Mesenteric fat pad (tissue), 1 donor: ENCODE data around the gene TTC27. TPM values are rescaled to one million over a fixed set of nuclear protein-coding genes. Genes with fewer than 3 reads are reported as not detected.

Source experiments
- DNase-seq: peaks from one replicate; pipeline ENCODE4 v3.0.0-alpha.2; 2020; ENCODE audit warnings: low spot score
- total RNA-seq: library from RNA; stranded (reverse); fragmentation: NEBNext Ultra II Directional; extraction: Animal tissue kit (Norgen Biotek cat#: 25700); gene quantifications from one replicate; pipeline ENCODE4 v1.2.1, GENCODE V29; 2021
- donor health status: DM: yes; HTN: yes; CAD: no.

Gene TTC27
- total RNA-seq, 1 donor from 2014 or later: 19.1 TPM

DNA sequence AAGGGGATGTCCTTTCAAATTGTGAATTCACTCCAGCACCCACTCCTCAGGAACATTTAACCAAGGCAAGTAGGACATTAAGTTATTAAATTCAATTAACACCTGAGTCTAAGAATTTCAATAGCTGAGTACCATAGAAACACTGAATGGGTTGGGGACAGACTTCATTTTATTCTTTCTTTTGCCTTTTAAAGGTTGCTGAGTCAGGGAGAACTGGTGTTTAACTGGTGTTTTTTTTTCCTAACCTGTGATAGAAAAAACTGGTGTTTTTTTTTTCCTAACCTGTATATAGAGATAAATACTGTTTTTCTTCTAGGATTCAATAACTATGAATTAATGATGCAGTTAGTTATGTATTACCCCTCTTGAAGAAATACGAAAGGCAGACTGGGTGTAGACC is 38.9 kb downstream of the TTC27 start:
- no peak for DNase-seq

DNA sequence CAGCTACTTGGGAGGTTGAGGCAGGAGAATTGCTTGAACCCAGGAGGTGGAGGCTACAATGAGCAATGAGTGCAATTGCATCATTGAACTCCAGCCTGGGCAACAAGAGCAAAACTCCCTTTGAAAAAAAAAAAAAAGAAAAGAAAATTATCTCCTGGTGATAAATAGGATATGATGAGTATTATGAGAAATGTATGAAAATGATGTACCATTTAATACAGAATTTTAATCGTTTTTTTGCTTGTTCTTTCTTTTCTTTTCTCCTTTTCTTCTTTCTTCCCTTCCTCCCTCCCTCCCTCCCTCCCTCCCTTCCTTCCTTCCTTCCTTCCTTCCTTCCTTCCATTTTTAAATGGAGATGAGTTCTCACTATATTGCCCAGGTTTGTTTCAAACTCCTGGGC is 40.4 kb downstream of the TTC27 start:
- DNase-seq: no peak

DNA sequence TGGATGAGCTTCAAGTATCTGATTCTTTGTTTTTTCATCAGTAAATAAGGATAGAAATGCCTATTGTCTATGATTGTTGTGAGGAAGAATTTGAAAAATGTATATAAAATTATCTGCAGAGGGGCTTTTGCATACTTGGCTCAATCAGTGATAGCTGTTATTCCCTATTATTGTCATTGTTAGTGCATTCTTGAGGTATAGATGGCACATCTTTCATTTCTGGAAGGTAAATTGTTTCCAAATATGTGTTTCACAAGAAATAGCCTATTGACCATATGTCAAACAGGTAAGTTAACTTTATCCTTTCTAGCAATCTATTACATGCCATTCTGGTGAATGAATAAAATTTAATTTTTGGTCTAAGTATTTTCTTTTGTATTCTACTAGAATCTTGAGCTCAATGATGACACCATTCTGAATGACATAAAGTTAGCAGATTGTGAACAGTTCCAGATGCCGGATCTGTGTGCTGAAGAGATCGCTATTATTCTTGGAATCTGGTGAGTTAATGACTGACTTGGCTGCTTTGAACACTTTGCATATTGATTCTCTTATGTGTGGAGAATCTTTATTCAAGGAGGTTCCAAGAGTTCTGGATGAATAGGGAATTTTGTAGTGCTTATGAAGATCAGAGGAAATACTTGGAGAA is 44.2 kb downstream of the TTC27 start:
- no peak for DNase-seq

DNA sequence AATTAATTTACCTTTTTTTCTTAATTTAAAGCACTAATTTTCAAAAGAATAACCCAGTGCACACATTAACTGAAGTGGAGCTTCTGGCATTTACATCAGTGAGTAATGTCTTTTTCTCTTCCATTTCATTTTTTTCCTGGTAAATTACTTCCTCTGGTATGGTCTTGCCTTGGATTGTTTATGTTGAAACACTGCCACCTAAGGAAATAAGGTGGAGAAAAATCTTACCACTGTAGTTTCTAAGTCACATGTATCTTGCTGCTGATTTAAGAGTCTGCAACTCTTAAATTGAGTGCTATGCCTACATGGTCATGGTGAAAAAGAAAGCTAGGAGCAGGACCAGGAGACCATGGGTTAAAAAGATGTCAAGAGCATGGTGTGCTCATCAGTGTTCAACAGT is 51.0 kb downstream of the TTC27 start:
- no peak for DNase-seq

DNA sequence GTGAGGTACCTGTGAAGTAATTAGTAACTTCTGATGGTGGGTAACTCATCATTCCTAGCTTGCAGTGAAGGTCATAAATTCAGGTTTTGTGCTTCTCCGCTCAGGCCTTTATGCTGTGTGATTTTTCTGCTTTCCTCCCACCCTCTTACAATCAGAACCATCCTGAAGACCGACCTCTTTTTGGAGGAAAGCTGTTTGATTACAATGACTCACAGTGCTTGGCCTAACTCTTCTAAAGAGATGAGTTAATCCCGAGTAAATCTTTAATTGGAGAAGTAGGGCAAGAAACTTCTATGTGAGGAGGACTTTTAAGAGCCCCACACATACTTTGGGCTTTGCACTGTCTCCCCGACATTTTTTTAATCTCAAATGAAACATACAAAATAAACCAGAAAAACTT is 53.1 kb downstream of the TTC27 start:
- no peak for DNase-seq

DNA sequence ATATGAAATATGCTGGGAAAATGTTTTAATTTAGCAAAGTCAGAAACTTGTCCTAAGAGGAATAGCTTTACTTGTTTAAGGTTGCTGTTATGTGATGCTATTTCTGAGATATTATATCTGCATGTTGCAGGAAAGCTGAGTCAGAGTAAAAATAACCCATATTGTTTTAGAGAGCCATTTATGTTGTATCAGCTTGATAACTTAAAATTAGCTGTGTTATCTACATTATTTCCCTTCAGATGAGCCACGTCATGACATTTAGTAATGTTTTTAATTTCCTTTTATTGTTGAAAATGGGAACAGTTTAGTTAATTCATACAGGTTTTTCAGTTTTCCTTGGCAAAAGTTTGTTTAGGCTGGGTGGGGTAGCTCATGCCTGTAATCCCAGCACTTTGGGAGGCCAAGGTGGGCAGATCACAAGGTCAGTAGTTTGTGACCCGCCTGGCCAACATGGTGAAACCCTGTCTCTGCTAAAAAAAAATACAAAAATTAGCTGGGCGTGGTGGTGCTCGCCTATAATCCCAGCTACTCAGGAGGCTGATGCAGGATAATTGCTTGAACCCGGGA is 55.8 kb downstream of the TTC27 start:
- no peak for DNase-seq

DNA sequence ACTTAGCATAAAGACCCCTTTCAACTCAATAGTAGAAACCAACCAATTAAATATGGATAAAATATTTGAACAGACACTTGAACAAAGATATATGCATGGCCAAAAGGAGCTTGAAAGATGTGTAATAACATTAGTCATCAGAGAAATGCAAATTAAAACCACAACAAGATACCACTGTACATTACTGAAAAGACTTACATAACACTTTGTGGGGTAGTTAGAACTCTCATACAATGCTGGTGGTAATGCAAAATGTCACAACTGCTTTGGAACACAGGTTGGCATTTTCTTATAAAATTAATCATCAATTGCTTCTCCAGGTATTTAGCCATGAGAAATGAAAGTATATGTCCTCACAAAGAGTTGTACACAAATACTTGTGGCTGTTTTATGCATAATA is 60.7 kb downstream of the TTC27 start:
- no peak for DNase-seq

DNA sequence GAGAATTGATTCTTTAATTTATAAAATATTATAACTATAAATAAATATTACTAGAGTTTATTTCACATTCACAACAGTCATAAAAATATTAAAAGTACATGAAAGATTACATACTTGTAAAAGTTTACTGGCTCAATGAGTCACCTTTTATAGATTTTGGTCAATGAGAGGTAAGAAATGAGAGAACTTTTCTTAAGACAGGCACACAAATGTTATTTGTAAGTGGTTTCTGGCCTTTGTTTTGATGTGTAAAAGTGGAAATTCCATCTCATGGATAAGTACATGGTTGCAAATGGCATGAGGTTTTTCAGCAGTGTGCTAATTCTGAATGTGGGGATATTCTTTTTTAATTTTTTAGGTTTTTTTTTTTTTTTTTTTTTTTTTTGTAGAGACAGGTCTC is 63.8 kb downstream of the TTC27 start:
- DNase-seq: no peak

DNA sequence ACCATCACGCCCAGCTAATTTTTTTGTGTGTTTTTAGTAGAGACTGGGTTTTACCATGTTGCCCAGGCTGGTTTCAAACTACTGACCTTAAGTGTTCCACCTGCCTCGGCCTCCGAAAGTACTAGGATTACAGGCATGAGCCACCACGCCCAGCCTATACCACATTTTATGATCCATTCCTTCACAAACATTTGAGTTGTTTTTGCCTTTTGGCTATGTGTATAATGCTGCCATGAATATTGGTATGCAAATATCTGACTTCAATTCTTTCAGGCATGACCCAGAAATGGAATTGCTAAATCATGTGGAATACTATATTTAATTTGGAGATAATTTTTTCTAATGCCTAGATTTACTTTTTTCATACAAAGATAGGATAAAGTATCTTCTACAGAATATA is 68.6 kb downstream of the TTC27 start:
- no peak for DNase-seq

DNA sequence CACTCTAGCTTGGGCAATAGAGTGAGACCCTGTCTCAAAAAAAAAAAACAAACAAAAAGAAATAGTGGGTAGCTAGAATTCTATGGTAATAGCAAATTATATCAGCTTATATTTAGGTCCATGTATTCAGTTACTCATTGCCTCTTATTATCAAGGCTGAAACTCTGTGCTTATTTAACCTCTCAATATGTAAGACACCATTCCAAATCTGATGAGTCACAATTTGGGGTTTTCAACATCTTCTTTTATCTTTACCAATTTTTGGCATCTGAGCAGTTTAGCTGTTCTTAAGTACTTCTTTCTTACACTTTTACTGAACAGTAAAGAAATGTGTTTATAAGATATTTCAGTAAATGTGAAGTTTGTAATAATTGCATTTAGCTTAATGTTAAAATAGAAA is 69.3 kb downstream of the TTC27 start:
- DNase-seq: no peak

DNA sequence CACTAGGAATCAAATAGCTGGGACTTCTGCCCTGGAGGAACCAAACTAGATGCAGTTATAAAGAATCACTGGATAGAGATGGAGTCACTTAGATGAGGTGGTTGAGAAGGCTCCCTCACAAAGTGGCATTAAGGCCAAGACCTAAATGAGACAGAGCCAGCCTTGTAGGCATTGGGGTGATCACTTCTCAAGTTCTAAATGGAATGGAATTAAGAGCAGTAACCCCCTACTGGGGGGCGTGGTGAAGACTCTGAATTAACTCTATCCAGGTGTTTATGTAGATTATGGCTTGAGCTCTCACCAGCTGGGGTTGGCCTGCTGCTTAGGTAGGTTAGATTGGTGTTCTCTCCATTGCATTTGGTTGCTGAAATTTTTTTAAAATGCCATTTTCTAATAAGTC is 71.3 kb downstream of the TTC27 start:
- no peak for DNase-seq

DNA sequence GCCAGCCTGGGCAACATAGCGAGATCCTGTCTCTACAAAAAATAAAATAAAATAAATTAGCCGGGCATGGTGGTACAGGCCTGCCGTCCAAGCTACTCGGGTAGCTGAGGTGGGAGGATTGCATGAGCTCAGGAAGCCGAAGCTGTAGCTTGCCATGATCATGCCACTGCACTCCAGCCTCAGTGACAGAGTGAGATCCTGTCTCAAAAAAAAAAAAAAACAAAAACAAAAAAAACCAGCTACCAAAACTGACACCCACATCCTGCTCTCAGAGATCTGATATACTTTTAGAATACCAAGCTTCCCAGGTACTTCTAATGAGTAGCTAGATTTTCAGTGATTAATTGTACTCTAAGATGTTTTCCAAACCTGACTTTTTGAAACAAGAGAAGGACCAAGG is 74.0 kb downstream of the TTC27 start:
- DNase-seq: no peak

DNA sequence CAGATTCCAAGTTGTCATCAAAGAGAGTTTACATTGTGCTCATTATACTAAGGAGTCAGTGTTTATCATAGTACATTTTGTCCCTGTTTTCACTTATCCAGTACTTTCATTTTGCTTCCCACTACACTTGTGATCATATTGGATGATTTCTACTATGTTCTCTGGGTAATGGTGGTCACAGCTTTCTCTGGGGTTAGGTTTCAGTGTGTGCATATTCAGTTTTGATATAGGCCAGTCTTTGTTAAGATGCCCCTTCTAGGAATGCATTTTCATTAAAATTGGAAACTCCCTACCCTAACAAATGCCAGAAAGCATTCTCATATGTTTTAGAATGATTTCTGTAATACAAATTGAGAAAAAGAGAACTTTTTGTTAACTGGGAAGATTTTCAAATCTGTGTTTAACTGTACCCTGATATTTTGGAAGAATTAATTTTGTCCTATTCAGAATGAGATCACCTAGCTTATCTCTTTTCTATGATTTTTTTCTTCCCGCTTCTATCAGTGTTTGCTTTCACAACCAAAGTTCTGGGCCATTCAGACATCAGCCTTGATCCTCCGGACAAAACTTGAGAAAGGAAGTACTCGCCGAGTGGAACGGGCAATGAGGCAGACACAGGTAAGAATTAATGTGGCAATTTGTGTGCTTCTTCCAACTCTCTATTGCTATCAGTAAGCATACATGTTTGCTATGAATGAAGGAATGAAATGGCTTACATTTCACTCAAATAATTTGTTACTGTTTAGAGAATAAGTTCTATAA is 74.6 kb downstream of the TTC27 start:
- no peak for DNase-seq

DNA sequence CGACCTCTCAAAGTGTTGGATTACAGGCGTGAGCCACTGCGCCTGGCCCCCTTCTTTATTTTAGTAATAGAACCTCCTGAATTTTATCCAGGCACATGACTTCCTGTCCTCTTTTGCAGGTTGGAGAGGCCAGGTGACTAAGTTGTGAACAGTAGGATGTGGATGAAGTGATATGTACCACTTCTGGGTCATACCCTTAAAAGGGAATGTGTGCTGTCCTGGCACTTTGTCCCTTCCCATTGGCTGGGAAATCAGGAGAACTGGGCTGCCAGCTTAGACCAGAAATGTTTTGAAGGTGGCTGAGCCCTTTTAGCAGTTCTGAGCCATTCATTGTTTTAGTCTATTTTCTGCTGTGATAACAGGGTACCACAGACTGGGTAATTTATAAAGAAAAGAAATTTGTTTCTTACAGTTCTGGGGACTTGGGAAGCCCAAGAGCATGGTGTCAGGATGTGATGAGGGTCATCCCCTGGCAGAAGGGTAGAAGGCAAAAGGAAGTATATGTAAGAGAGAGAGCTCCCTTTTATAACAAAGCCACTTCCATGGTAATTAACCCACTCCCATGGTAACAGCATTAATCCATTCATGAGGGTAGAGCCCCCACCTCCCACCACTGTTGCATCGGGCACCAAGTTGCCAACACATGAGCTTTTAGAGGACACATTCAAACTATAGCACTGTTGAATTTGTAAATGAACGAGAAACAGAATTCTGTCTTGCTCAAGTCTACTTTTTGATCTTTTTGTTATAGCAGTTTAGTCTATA is 79.1 kb downstream of the TTC27 start:
- DNase-seq: no peak

DNA sequence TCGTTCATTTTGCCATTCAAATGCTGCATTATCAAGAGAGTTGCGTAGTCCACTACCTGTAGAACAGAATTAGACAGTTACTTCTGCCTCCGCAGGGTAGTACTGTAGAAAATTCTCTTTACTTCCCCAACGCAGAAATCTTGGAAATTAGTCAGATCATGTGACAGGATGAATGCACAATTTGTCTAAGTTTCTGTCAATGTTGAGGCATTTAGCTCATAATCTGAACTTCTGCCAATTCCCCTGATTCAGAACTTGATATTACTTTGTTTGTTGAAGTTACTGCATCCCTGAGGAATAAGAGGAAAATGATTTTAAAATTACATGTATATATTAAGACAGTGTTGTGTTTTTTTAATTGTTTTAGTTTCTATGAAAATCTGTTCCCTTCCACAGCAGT is 83.4 kb downstream of the TTC27 start:
- no peak for DNase-seq

DNA sequence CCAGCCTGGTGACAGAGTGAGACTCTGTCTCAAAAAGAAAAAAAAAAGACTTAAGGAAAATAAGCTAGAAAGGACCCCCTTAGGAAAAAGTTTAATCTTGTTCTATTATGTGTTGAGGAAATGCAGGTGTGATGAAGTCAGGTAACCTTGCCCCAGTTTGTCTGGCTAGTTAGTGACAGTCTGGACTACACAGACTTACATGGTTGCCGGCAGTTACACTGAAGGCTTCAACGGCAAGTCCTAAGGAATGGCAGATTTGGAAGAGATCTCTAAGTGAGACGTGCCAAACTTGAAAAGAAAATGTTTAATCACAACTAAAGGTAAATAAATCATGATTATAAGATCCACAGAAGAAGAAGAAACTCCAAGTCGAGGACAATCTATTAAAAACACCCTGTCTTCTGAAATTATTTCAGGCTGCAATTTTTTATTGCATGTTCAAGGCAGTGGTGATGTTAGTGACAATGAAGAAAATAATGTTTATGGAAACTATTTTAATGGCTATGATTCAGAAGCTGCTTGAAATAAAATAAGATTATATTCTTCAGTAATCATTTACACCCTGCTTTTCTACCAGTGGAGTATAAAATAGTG is 84.2 kb downstream of the TTC27 start:
- DNase-seq: no peak

DNA sequence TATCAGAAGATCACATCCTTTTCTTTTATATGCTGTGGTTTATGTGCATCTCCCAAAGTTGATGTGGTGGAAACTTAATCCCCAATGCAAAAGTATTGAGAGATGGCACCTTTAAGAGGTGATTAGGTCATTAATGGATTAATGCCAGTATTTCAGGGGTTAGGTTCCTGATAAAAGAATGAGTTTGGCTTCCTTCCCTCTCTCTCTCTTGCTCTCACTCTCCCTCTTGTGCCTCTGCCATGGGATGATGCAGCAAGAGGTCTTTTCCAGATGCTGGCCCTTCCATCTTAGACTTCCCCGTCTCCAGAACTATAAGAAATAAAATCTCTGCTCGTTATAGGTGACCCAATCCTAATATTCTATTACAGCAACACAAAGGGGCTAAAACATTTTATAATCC is 85.0 kb downstream of the TTC27 start:
- DNase-seq: no peak

DNA sequence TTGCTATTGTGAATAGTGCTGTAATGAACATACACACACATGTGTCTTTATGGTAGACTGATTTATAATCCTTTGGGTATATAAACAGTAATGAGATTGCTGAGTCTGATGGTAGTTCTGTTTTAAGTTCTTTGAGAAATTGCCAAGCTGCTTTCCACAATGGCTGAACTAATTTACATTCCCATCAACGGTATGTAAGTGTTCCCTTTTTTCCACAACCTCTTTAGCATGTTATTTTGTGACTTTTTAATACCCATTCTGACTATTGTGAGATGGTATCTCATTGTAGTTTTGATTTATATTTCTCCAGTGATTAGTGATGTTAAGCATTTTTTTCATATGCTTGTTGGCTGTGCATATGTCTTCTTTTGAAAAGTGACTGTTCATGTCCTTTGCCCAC is 86.7 kb downstream of the TTC27 start:
- DNase-seq: no peak

DNA sequence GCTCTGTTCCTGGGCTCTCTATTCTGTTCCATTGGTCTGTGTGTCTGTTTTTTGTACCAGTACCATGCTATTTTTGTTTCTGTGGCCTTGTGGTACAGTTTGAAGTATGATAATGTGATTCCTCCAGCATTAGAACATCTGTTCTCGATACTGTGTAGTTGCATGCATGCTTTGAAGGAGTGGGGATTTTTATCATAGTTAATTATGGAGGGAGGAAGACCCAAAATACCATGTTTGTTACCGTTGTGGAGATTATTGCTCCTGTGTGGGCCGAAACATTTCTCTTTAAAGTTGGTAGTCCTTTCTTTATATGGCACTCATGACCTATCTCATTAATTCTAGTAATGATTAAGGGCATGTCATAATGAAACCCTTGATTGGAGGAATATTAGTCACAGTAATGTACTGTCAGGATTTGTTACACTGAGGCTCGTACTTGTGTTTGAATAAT is 87.6 kb downstream of the TTC27 start:
- no peak for DNase-seq

DNA sequence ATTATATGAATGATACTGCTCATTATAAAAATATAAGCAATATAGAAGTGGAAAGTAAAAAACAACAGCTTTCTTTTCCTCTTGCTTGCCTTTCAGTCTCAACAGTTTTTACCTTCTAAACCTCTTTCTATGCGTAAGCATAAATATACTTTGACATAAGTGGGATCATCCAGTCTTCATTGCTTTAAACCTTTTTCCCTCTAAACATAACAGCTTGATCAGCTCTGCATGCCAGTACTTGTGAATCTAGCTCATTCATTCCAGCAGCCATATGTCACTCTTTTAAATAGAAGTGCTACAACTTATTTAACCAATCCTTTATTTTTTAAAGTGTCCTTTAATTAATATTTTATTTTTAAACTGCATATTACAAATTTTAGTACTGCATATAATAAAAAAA is 88.1 kb downstream of the TTC27 start:
- no peak for DNase-seq

DNA sequence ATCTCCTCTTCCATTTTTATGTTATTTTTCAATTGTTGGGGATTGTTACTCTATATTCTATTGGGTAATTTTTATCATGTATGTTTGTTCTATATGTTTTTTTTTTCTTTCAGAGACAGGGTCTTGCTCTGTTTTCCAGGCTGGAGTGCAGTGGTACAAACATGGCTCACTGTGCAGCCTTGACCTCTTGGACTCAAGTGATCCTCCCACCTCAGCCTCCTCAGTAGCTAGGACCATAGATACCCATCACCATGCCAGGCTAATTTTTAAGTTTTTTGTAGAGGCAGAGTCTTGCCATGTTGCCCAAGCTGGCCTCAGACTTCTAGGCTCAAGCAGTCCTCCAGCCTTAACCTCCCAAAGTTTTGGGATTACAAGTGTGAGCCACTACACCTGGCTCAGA is 88.7 kb downstream of the TTC27 start:
- no peak for DNase-seq

DNA sequence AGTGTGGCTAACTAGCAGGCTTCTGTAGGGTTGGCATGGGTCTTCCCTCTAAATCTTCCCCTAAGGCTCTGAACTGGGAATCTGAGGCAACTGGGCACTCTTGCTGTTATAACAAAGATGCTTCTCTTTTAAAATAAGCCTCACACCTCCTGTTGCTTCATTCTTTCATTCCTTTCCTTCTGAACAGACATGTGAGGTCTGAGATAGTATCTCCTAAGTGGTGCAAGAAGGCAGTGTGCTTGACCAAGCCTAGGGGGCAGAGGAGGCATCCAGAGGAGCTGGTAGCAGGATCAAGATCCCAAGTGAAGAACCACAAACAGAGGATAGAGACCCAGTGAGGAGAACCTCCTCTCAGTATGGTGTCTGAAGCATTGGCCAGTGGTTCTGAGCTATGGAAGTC is 90.9 kb downstream of the TTC27 start:
- DNase-seq: no peak
